ENCODE results near the gene RECQL. TPM values are rescaled to one million over a fixed set of nuclear protein-coding genes. Genes with fewer than 3 reads are reported as not detected.

Gene RECQL
- polyA plus RNA-seq, 1 of the 3 experiments (the other 2 are of a cell fraction) = 14.6 TPM

- WGBS (ENCODE audit: low lambda C conversion rate) = 92% methylated on average over 3 of the region's 3 CpGs
- Histone ChIP-seq H2AFZ (ENCODE audit: low read depth) (no peak overlapping the region), H3K27me3 (ENCODE audit: insufficient read depth) (no peaks in the 10 kb centered on the region), H3K79me2 (ENCODE audit: insufficient read depth) (no peaks in the 10 kb centered on the region), H3K27ac (ENCODE audit: low read depth in 2 of 2, low read length in 1 of 2) (peak overlapping the region in 1 of 2 experiments; percentile 24; a peak in 1 of 4 replicates), H3K4me2 (no peak overlapping the region), H3K4me3 (ENCODE audit: low read depth in 2 of 2, low read length in 1 of 2) (no peak overlapping the region), H3K9me2 (no peaks in the 10 kb centered on the region), H3F3A (replicated peaks; ENCODE audit: insufficient read depth) (peaks cover 12% of the 10 kb centered on the region), H3K9me3 (no peaks in the 10 kb centered on the region), H3K4me1 (ENCODE audit: control insufficient read depth in 1 of 2, insufficient read depth in 2 of 2, low read depth in 1 of 2, low read length in 1 of 2) (no peaks in the 10 kb centered on the region), H3K36me3 (replicated peaks in 1 of 2; ENCODE audit: control insufficient read depth in 1 of 2, insufficient read depth in 2 of 2, low read length in 1 of 2) (peaks cover 71 to 90% of the 10 kb centered on the region in 2 experiments), H3K9ac (no peak overlapping the region), H4K20me1 (ENCODE audit: insufficient read depth) (no peaks in the 10 kb centered on the region)
- no peak for DNase-seq
- TF ChIP-seq JUND (IDR thresholded peaks at IDR 0.05) = no peak
- no peak for TF ChIP-seq YY1 (IDR thresholded peaks at IDR 0.05; ENCODE audit: low read depth)
- TF ChIP-seq EP300 (IDR thresholded peaks at IDR 0.05; ENCODE audit: borderline replicate concordance in 1 of 2, low read depth in 1 of 2, low read length in 1 of 2) = no peak
- TF ChIP-seq FOSL2 (IDR thresholded peaks at IDR 0.05; ENCODE audit: borderline replicate concordance, low read depth) = peak; percentile 27; the same call in 1 of the 2 replicates
- TF ChIP-seq GABPA (IDR thresholded peaks at IDR 0.05; ENCODE audit: low read depth) = no peak
- TF ChIP-seq MEF2A (IDR thresholded peaks at IDR 0.05; ENCODE audit: borderline replicate concordance, low read depth) = no peak
- ChIA-PET POLR2A (no interaction called here), CTCF (no interaction called here)
Observed at GRCh38 chr12:21476949-21477348, 24.5 kb downstream of the RECQL start.

- CTCF ChIA-PET = no interaction called here
- Histone ChIP-seq H3K27me3 (ENCODE audit: insufficient read depth) (no peaks in the 10 kb centered on the region), H3K4me1 (ENCODE audit: control insufficient read depth in 1 of 2, insufficient read depth in 2 of 2, low read depth in 1 of 2, low read length in 1 of 2) (no peaks in the 10 kb centered on the region), H3K4me2 (no peak overlapping the region), H3K9ac (no peak overlapping the region), H3K9me2 (no peaks in the 10 kb centered on the region), H3K9me3 (no peaks in the 10 kb centered on the region), H3F3A (replicated peaks; ENCODE audit: insufficient read depth) (peaks cover 12% of the 10 kb centered on the region), H3K36me3 (replicated peaks in 1 of 2; ENCODE audit: control insufficient read depth in 1 of 2, insufficient read depth in 2 of 2, low read length in 1 of 2) (peaks cover 75 to 89% of the 10 kb centered on the region in 2 experiments), H3K4me3 (ENCODE audit: low read depth in 2 of 2, low read length in 1 of 2) (no peak overlapping the region), H3K27ac (ENCODE audit: low read depth in 2 of 2, low read length in 1 of 2) (no peak overlapping the region), H2AFZ (ENCODE audit: low read depth) (no peak overlapping the region), H4K20me1 (ENCODE audit: insufficient read depth) (no peaks in the 10 kb centered on the region), H3K79me2 (ENCODE audit: insufficient read depth) (no peaks in the 10 kb centered on the region)
- 92% methylated on average over 1 of the region's 1 CpG for WGBS (ENCODE audit: low lambda C conversion rate)
- no peak for DNase-seq
- POLR2A ChIA-PET = no interaction called here
- no peak for TF ChIP-seq CTCF (IDR thresholded peaks at IDR 0.05)
- no peak for TF ChIP-seq MAX (IDR thresholded peaks at IDR 0.05; ENCODE audit: low read depth)
- TF ChIP-seq USF1 (IDR thresholded peaks at IDR 0.05; ENCODE audit: borderline replicate concordance, low read depth) = no peak
- TF ChIP-seq ZBTB33 (IDR thresholded peaks at IDR 0.05; ENCODE audit: borderline replicate concordance, low read depth) = no peak
- TF ChIP-seq SIN3A (IDR thresholded peaks at IDR 0.05; ENCODE audit: borderline replicate concordance, low read depth, low read length) = no peak
- TF ChIP-seq RAD21 (IDR thresholded peaks at IDR 0.05; ENCODE audit: low read length) = no peak
- TF ChIP-seq TEAD4 (IDR thresholded peaks at IDR 0.05; ENCODE audit: borderline replicate concordance, insufficient read depth) = no peak
- no peak for TF ChIP-seq CHD2 (IDR thresholded peaks at IDR 0.05; ENCODE audit: low read length, partially characterized antibody)
Observed at GRCh38 chr12:21475552-21475951, 25.9 kb downstream of the RECQL start.

Measured in SK-N-SH (cell line).